Epithelial cell of prostate (primary cell): Measurements from ENCODE around the gene ENGASE.

Source experiments
- DNase-seq: peaks from one replicate; pipeline ENCODE4 v3.0.0-alpha.2; 2011; ENCODE audit warnings: low read depth, low spot score
- H3K27ac ChIP-seq: fragments of 450-650 bp; 2 replicates; pipeline ENCODE4 v1.5.1; 2017; ENCODE audit warnings: mild to moderate bottlenecking

ENGASE gene

GRCh38 chr17:79088997-79089328 lies 14.3 kb downstream of the ENGASE start:
- H3K27ac ChIP-seq = no peak overlapping the region

GRCh38 chr17:79089720-79090442 lies 15.3 kb downstream of the ENGASE start:
- H3K27ac ChIP-seq = no peak overlapping the region

More at GRCh38 chr17:79088997-79089328, 14.3 kb downstream of the ENGASE start:
- DNase-seq = no peak

GRCh38 chr17:79090443-79091225 lies 16.0 kb downstream of the ENGASE start:
- H3K27ac ChIP-seq = no peak overlapping the region
- no peak for DNase-seq

More at GRCh38 chr17:79089720-79090442, 15.3 kb downstream of the ENGASE start:
- no peak for DNase-seq

- no peak overlapping the region for H3K27ac ChIP-seq
- DNase-seq = no peak
These were observed 16.6 kb downstream of the ENGASE start for GRCh38 chr17:79091226-79091670.

GRCh38 chr17:79092567-79092966 lies 17.9 kb downstream of the ENGASE start:
- DNase-seq = no peak
- no peak overlapping the region for H3K27ac ChIP-seq

- DNase-seq = no peak
- H3K27ac ChIP-seq = no peak overlapping the region
These were observed 18.6 kb downstream of the ENGASE start for GRCh38 chr17:79093270-79093669.

GRCh38 chr17:79094261-79094660 lies 19.6 kb downstream of the ENGASE start:
- no peak overlapping the region for H3K27ac ChIP-seq
- DNase-seq = no peak

GRCh38 chr17:79095345-79096055 lies 20.9 kb downstream of the ENGASE start:
- DNase-seq = peak; percentile 16

GRCh38 chr17:79096477-79096876 lies 21.9 kb downstream of the ENGASE start:
- no peak for DNase-seq
- no peak overlapping the region for H3K27ac ChIP-seq

More at GRCh38 chr17:79095345-79096055, 20.9 kb downstream of the ENGASE start:
- H3K27ac ChIP-seq = no peak overlapping the region

GRCh38 chr17:79097226-79098055 lies 22.8 kb downstream of the ENGASE start:
- no peak for DNase-seq
- no peak overlapping the region for H3K27ac ChIP-seq

GRCh38 chr17:79098282-79098867 lies 23.8 kb downstream of the ENGASE start:
- no peak overlapping the region for H3K27ac ChIP-seq
- DNase-seq = no peak

GRCh38 chr17:79100405-79100804 lies 25.8 kb downstream of the ENGASE start:
- H3K27ac ChIP-seq = no peak overlapping the region
- no peak for DNase-seq

GRCh38 chr17:79101111-79101673 lies 26.6 kb downstream of the ENGASE start:
- no peak for DNase-seq
- no peak overlapping the region for H3K27ac ChIP-seq

- no peak overlapping the region for H3K27ac ChIP-seq
- no peak for DNase-seq
These were observed 27.6 kb downstream of the ENGASE start for GRCh38 chr17:79102214-79102613.

- DNase-seq = no peak
- H3K27ac ChIP-seq = no peak overlapping the region
These were observed 30.4 kb downstream of the ENGASE start for GRCh38 chr17:79104898-79105600.

- no peak overlapping the region for H3K27ac ChIP-seq
- DNase-seq = no peak
These were observed 31.3 kb downstream of the ENGASE start for GRCh38 chr17:79105937-79106336.

GRCh38 chr17:79106958-79107357 lies 32.3 kb downstream of the ENGASE start:
- no peak for DNase-seq
- H3K27ac ChIP-seq = no peak overlapping the region

GRCh38 chr17:79107499-79108231 lies 33.0 kb downstream of the ENGASE start:
- no peak overlapping the region for H3K27ac ChIP-seq
- no peak for DNase-seq
